Central memory CD8-positive, alpha-beta T cell (primary cell): ENCODE results near the gene LOC101059915.
"Not testable (repeated sequence)": the region's sequence is repeated elsewhere in the genome, so short reads cannot be mapped to it uniquely, and the experiment has no call there.

Experiments used
- ATAC-seq: fragments of 150-1000 bp; cut with Tn5 transposase; replicated peaks from 2 replicates; pipeline ENCODE4 v1.10.0; 2022; ENCODE audit warnings: mild to moderate bottlenecking, moderate FRiP score, moderate number of reproducible peaks; ENCODE audit not compliant: poor library complexity, severe bottlenecking; ENCODE audit errors: extremely low read depth
- DNase-seq, 2 donors: peaks; one replicate each; pipeline ENCODE4 v3.0.0; 2021; ENCODE audit warnings: low spot score in 2 of 2
- H3K27ac Mint-ChIP-seq: one replicate; pipeline ENCODE4 v1.8.0; 2022; ENCODE audit warnings: low read depth, mild to moderate bottlenecking, moderate library complexity, mixed read lengths
- H3K27me3 Mint-ChIP-seq: one replicate; pipeline ENCODE4 v1.8.0; 2022; ENCODE audit warnings: mixed read lengths
- H3K36me3 Mint-ChIP-seq: one replicate; pipeline ENCODE4 v1.8.0; 2022; ENCODE audit warnings: mild to moderate bottlenecking, moderate library complexity, mixed read lengths; ENCODE audit not compliant: insufficient read depth
- H3K4me1 Mint-ChIP-seq: one replicate; pipeline ENCODE4 v1.8.0; 2022; ENCODE audit warnings: mixed read lengths
- H3K4me3 Mint-ChIP-seq: one replicate; pipeline ENCODE4 v1.8.0; 2022; ENCODE audit warnings: mild to moderate bottlenecking, moderate library complexity, mixed read lengths
- H3K9me3 Mint-ChIP-seq: one replicate; pipeline ENCODE4 v1.8.0; 2022; ENCODE audit warnings: mixed read lengths

The LOC101059915 gene

DNA sequence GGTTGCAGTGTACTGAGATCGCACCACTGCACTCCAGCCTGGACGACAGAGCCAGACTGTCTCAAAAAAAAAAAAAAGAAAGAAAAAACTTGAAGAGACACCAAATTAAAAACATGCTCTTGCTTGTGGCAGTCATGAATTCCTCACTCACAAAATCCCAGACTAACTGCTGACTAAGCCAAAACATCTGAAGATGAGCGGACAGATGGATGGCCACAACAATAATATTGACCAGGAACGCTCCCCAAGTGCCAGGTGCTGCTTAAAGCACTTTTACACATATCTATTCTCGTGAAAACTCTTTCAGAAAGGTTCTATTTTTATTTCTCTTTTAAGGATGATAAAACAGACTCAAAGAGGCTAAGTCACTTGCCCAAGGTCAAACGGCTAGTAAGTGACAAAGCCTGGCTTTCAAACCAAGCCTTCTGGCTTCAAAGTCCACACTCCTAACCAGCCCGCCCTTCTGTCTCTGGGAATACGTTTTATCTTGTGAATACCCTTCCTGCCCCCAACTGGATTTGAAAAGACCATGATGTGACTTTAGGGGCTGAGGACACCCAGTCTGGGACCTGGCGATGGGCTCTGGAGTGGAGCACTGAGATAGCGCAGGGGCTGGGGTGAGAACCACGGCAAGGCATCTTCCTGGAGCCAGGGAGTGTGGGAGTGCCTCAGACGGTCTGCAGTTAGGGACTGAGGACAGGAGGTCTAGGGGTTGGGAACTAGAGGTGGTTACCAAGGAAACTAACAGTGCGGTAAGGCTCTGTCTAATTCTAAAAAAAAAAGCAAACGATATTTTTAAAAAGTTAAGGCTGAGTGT, 39.5 kb upstream of the LOC101059915 start:
- H3K27ac Mint-ChIP-seq = no peak overlapping the region
- H3K4me3 Mint-ChIP-seq = no peak overlapping the region
- H3K27me3 Mint-ChIP-seq = no peaks in the 10 kb centered on the region
- peaks cover 11% of the 10 kb centered on the region for H3K4me1 Mint-ChIP-seq
- ATAC-seq = no peak
- H3K36me3 Mint-ChIP-seq = peaks cover 6% of the 10 kb centered on the region
- DNase-seq = no peak
- H3K9me3 Mint-ChIP-seq = no peaks in the 10 kb centered on the region

- no peaks in the 10 kb centered on the region for H3K27me3 Mint-ChIP-seq
- H3K4me3 Mint-ChIP-seq = no peak overlapping the region
- H3K36me3 Mint-ChIP-seq = no peaks in the 10 kb centered on the region
- no peaks in the 10 kb centered on the region for H3K9me3 Mint-ChIP-seq
- H3K27ac Mint-ChIP-seq = no peak overlapping the region
- H3K4me1 Mint-ChIP-seq = no peaks in the 10 kb centered on the region
- DNase-seq (no peak), ATAC-seq (no peak)
These were observed 37.9 kb upstream of the LOC101059915 start for GRCh38 chrX:71629467-71629866.

DNA sequence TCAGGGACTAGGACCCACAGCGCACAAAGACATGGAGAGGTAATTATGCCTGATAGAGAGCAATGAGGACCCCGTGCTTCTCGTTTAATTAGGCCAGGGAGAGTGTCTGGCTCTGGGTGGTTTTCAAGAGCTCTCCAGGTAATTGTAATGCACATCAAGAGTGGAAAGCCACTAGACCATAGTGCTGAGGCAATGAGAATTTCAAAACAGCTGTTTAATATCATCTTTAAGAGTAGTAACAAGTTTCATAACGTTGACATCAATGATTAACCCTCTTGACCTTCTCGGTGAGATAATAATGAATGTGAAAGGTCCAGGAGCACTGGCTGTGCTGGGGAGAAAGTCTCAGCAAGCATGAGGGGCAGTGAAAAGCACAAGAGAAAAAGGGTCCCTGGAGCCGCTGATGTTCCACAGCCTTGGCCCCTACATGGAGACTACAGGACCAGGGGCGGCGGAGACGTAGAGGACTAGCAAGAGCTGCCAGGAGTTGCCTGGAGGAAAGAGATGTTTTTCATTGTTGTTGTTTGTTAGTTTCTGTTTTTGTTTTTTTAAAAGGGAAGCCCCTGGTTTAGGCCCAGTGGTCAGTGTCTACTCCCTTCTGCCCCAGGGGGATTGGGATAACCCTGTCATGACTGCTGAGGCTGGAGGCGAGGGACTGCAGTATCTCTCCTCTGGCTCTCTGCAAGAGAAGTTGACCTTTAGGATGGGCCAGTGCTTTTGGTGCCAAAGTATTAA, 34.3 kb upstream of the LOC101059915 start:
- no peaks in the 10 kb centered on the region for H3K27me3 Mint-ChIP-seq
- peaks cover 13% of the 10 kb centered on the region for H3K4me1 Mint-ChIP-seq
- H3K4me3 Mint-ChIP-seq = no peak overlapping the region
- no peak for DNase-seq
- no peak overlapping the region for H3K27ac Mint-ChIP-seq
- H3K36me3 Mint-ChIP-seq = no peaks in the 10 kb centered on the region
- H3K9me3 Mint-ChIP-seq = no peaks in the 10 kb centered on the region
- no peak for ATAC-seq

DNA sequence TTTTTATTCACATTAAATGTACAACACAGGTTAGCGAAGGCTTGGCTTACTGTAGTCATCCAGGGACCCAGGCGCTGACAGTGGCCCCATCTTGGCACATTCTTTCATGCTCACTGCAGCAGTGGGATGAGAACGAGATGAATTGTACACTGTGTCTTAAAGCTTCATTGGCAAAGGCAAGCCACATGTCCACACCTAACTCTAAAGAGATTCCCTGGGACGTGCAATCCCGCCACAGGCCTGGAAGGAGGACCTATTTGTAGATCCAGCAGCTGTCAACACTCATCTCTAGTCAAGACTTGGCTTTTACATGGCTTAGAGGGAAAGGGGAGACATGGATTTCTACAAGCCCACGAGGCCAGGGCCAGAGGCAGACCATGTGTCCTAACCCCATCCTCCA, 33.0 kb upstream of the LOC101059915 start:
- DNase-seq (no peak), ATAC-seq (no peak)
- H3K27ac Mint-ChIP-seq = no peak overlapping the region
- H3K4me3 Mint-ChIP-seq = no peak overlapping the region
- H3K27me3 Mint-ChIP-seq = no peaks in the 10 kb centered on the region
- H3K9me3 Mint-ChIP-seq = no peaks in the 10 kb centered on the region
- H3K4me1 Mint-ChIP-seq = peaks cover 13% of the 10 kb centered on the region
- H3K36me3 Mint-ChIP-seq = no peaks in the 10 kb centered on the region

DNA sequence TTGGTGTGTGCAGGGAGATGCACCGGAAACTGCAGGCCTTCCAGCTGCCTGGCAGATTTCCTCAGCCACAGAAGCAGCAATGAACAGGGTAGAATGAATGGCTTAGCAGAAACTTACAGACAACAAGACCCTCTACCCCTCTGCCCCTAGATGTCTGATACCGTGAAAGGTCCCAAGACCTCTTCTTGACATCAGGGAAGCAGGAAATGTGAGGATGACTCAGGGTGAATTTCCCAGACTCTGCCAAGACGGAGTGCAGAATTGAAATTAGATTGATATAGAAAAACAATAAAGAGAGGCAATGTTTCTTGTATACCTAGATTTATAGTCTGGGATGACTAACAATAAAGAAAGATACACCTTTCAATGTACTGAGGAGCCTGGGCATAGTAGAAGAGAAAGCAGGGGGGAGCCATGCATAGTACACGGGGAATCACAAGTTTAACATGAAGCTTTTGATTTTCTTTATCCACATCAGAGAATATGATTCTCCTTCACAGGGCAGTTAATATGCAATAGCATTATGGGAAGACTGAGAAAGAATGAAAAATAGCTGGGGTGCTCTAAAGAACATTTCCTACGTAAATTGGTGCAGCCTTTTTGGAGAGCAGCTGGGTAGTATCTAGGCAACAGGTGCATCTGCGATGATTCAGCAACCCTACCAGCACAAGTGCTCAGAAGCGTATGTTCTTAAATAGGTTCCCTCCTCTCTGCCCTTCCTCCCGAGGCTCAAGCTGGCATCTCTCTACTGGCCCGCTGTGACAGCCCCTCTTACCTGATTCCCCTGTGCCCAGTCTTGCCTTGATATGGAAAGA, 30.7 kb upstream of the LOC101059915 start:
- H3K27ac Mint-ChIP-seq = no peak overlapping the region
- peak; percentile 61 for ATAC-seq
- no peaks in the 10 kb centered on the region for H3K9me3 Mint-ChIP-seq
- peaks cover 19% of the 10 kb centered on the region for H3K4me1 Mint-ChIP-seq
- no peaks in the 10 kb centered on the region for H3K27me3 Mint-ChIP-seq
- no peak for DNase-seq
- H3K4me3 Mint-ChIP-seq = no peak overlapping the region
- no peaks in the 10 kb centered on the region for H3K36me3 Mint-ChIP-seq

DNA sequence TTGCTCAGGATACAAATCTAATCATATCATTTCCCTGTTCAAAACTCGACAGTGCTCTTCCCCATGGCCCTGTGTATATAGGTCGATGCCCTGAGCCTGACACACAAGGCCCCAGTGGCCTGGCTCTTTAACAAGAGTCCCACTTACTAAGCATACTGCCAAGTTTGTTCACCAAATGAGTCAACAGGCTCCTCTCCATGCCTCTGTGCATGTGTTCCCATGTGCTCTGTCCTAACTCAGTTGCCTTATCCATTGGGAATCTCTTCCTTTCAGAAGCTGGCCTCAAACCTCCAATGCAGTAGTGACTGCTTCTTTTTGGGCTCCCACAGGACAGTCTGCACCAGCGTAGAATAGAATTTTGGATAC, 30.1 kb upstream of the LOC101059915 start:
- Mint-ChIP-seq H3K27me3 (no peaks in the 10 kb centered on the region), H3K27ac (no peak overlapping the region), H3K4me1 (peaks cover 19% of the 10 kb centered on the region), H3K36me3 (no peaks in the 10 kb centered on the region), H3K4me3 (no peak overlapping the region), H3K9me3 (no peaks in the 10 kb centered on the region)
- peak; percentile 10 for ATAC-seq
- no peak for DNase-seq

GRCh38 chrX:71637848-71638247, 29.5 kb upstream of the LOC101059915 start:
- Mint-ChIP-seq H3K27ac (no peak overlapping the region), H3K9me3 (no peaks in the 10 kb centered on the region), H3K4me3 (no peak overlapping the region), H3K36me3 (no peaks in the 10 kb centered on the region), H3K4me1 (peaks cover 19% of the 10 kb centered on the region), H3K27me3 (no peaks in the 10 kb centered on the region)
- peak; percentile 35 for ATAC-seq
- DNase-seq = no peak

- ATAC-seq (no peak), DNase-seq (no peak)
- Mint-ChIP-seq H3K27ac (no peak overlapping the region), H3K36me3 (no peaks in the 10 kb centered on the region), H3K27me3 (no peaks in the 10 kb centered on the region), H3K4me3 (no peak overlapping the region), H3K9me3 (no peaks in the 10 kb centered on the region), H3K4me1 (peaks cover 19% of the 10 kb centered on the region)
These were observed 28.9 kb upstream of the LOC101059915 start for GRCh38 chrX:71638409-71638808.

GRCh38 chrX:71640002-71640401, 27.3 kb upstream of the LOC101059915 start:
- ATAC-seq (peak; percentile 33), DNase-seq (no peak)
- H3K4me1 Mint-ChIP-seq = peaks cover 19% of the 10 kb centered on the region
- H3K36me3 Mint-ChIP-seq = no peaks in the 10 kb centered on the region
- H3K27ac Mint-ChIP-seq = no peak overlapping the region
- H3K4me3 Mint-ChIP-seq = no peak overlapping the region
- no peaks in the 10 kb centered on the region for H3K9me3 Mint-ChIP-seq
- H3K27me3 Mint-ChIP-seq = no peaks in the 10 kb centered on the region

- not testable (repeated sequence) for ATAC-seq, H3K9me3 Mint-ChIP-seq, H3K27ac Mint-ChIP-seq, H3K4me1 Mint-ChIP-seq, H3K27me3 Mint-ChIP-seq, H3K36me3 Mint-ChIP-seq, DNase-seq, H3K4me3 Mint-ChIP-seq
These were observed 22.9 kb upstream of the LOC101059915 start for GRCh38 chrX:71644406-71644805.

DNA sequence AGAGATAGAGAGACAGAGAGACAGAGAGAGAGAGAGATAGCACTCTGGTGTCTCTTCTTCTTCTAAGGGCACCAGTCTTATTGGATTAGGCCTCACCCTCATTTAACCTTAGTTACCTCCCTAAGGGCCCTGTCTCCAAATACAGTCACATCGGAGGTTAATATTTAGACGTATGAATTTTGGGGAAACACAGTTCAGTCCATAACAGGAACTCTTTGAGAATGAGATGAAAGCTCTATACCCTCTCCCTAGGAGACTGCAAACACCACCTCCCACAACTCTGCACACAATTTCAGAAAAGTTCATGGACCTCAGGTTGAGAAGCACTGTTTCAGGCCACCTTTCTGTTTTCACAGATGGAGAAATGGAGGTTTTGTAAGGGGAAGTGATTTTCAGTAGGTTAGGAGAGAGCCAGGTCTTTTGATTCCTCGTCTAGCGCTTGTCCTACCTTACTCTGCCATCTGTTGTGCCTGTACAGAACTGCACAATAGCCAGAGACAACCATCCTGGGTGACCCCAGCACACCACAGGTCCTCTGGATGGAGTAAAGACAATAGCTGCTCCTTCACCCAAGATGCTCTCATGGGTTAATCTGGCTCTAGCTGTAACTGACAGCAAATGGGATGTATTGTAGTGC, 16.9 kb upstream of the LOC101059915 start:
- Mint-ChIP-seq H3K27ac (no peak overlapping the region), H3K4me3 (no peak overlapping the region), H3K27me3 (no peaks in the 10 kb centered on the region), H3K4me1 (no peaks in the 10 kb centered on the region), H3K9me3 (no peaks in the 10 kb centered on the region), H3K36me3 (no peaks in the 10 kb centered on the region)
- peak in 1 of 2 donors; percentile 23 for DNase-seq
- peak; percentile 70 for ATAC-seq

DNA sequence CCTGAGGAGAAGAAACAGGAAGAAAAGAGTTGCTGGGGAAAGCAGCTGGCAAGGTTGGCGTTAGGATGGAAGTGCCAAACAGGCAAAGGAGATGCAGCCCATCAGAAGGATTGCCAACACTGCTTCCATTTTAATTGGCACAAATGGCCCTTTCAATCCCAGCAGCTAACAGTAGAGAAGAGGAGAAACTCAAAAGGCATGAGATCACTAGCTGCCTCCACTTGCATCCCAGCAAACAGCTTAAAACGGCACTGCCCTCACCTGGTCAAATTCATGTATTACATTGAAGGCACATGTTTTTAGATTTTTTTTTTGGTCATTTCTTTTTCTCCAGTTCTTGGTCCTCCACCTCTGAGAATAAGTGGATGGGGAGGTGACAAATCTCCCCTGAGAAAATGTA, 14.9 kb upstream of the LOC101059915 start:
- Mint-ChIP-seq H3K36me3 (no peaks in the 10 kb centered on the region), H3K4me1 (no peaks in the 10 kb centered on the region), H3K27ac (no peak overlapping the region), H3K4me3 (no peak overlapping the region), H3K27me3 (no peaks in the 10 kb centered on the region), H3K9me3 (no peaks in the 10 kb centered on the region)
- ATAC-seq (peak; percentile 58), DNase-seq (peak in 1 of 2 donors; percentile 45)
